Loucy (cell line): Measurements from ENCODE around the gene ACTR5.

Source experiments
- EZH2phosphoT487 ChIP-seq: fragments of 200-600 bp; IDR thresholded peaks from 2 replicates; pipeline ENCODE4 v1.6.1; 2018; ENCODE audit warnings: antibody characterized with exemption, mild to moderate bottlenecking, moderate library complexity, borderline replicate concordance
- TF ChIP-seq, protein P1 (sequence below): fragments of 200-600 bp; sonication (generic); conservative IDR thresholded peaks from 2 replicates; pipeline ENCODE4 v1.5.1; 2014; ENCODE audit warnings: mild to moderate bottlenecking, antibody characterized with exemption, low read length

DNA sequence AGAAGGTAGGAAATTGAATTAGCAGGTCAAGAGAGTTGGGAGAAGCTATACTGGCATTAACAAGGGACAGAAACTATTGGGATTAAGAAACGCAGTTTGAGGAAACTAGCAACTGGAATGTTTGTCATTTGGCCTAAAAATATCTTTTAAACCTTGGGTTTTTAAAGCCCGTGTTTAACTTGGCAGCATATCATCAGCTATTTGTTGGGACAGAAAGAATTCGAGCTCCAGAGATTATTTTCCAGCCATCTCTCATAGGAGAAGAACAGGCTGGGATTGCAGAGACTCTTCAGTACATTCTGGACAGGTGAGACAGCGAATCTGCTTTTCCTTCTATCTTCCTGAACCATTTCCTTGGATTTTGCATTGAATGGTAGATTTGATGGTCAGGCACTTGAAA is 17.8 kb downstream of the ACTR5 start:
- TF ChIP-seq, protein P1, sequence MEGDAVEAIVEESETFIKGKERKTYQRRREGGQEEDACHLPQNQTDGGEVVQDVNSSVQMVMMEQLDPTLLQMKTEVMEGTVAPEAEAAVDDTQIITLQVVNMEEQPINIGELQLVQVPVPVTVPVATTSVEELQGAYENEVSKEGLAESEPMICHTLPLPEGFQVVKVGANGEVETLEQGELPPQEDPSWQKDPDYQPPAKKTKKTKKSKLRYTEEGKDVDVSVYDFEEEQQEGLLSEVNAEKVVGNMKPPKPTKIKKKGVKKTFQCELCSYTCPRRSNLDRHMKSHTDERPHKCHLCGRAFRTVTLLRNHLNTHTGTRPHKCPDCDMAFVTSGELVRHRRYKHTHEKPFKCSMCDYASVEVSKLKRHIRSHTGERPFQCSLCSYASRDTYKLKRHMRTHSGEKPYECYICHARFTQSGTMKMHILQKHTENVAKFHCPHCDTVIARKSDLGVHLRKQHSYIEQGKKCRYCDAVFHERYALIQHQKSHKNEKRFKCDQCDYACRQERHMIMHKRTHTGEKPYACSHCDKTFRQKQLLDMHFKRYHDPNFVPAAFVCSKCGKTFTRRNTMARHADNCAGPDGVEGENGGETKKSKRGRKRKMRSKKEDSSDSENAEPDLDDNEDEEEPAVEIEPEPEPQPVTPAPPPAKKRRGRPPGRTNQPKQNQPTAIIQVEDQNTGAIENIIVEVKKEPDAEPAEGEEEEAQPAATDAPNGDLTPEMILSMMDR: no peak
- TF ChIP-seq EZH2phosphoT487: no peak
